Transverse colon (tissue), 3 donors: ENCODE results near the gene INTS14.

ENCODE experiments used
- POLR2A ChIP-seq: fragments of 450-650 bp; IDR thresholded peaks from one replicate; pipeline ENCODE4 v1.6.1; 2016; ENCODE audit warnings: antibody characterized with exemption, mild to moderate bottlenecking, moderate library complexity
- TF ChIP-seq, protein P1 (sequence below), 5 experiments: fragments of 200-600 bp in 3 of 5; fragments of 450-650 bp in 2 of 5; sonication (generic) in 3 of 5; IDR thresholded peaks; 1 replicate in 2 of 5; 2 replicates in 3 of 5; pipeline ENCODE4 v1.5.1; 2016 to 2017; ENCODE audit warnings: antibody characterized with exemption in 5 of 5, inconsistent platforms in 3 of 5, mild to moderate bottlenecking in 2 of 5, moderate library complexity in 1 of 5

DNA sequence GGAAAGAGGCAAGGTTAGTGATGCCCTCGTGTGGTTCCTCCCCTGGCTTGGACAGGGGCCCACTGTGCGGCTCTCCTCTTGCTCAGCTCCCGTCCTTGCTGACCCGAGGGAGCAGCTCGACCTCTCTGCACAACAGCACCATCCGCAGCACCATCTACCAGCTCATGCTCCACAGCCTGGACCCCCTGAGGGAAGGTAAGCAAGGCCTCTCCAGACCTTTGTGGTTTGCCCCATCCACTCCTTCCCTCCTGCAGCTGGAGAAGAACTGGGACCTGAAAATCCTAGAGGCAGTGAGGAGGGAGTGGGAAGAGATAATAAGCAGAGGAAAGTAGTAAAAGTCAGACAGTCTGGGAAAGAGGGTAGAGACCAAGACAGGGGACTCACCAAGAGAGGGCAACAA, 28.6 kb upstream of the INTS14 start:
- TF ChIP-seq, protein P1, sequence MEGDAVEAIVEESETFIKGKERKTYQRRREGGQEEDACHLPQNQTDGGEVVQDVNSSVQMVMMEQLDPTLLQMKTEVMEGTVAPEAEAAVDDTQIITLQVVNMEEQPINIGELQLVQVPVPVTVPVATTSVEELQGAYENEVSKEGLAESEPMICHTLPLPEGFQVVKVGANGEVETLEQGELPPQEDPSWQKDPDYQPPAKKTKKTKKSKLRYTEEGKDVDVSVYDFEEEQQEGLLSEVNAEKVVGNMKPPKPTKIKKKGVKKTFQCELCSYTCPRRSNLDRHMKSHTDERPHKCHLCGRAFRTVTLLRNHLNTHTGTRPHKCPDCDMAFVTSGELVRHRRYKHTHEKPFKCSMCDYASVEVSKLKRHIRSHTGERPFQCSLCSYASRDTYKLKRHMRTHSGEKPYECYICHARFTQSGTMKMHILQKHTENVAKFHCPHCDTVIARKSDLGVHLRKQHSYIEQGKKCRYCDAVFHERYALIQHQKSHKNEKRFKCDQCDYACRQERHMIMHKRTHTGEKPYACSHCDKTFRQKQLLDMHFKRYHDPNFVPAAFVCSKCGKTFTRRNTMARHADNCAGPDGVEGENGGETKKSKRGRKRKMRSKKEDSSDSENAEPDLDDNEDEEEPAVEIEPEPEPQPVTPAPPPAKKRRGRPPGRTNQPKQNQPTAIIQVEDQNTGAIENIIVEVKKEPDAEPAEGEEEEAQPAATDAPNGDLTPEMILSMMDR (IDR thresholded peaks at IDR 0.05) = no peak
- TF ChIP-seq POLR2A = no peak
